ENCODE results near the gene CA9.

Gene CA9

DNA sequence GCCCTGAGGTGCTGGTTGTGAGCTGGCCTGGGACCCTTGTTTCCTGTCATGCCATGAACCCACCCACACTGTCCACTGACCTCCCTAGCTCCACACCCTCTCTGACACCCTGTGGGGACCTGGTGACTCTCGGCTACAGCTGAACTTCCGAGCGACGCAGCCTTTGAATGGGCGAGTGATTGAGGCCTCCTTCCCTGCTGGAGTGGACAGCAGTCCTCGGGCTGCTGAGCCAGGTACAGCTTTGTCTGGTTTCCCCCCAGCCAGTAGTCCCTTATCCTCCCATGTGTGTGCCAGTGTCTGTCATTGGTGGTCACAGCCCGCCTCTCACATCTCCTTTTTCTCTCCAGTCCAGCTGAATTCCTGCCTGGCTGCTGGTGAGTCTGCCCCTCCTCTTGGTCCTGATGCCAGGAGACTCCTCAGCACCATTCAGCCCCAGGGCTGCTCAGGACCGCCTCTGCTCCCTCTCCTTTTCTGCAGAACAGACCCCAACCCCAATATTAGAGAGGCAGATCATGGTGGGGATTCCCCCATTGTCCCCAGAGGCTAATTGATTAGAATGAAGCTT, 6.1 kb downstream of the CA9 start:
- Histone ChIP-seq H3K79me2 (ENCODE audit: insufficient read depth, low read length) (no peaks in the 10 kb centered on the region), H3K9me2 (replicated peaks; ENCODE audit: insufficient read depth, low read length) (no peaks in the 10 kb centered on the region), H3K4me2 (ENCODE audit: low read depth, low read length, poor library complexity, severe bottlenecking) (no peak overlapping the region), H3K9ac (ENCODE audit: low read length) (no peak overlapping the region), H3K4me3 (ENCODE audit: insufficient read depth, low read length, poor library complexity, severe bottlenecking) (no peak overlapping the region), H2AFZ (ENCODE audit: low read depth, low read length, severe bottlenecking) (no peak overlapping the region), H3K36me3 (ENCODE audit: low read length) (no peaks in the 10 kb centered on the region), H3K9me3 (ENCODE audit: insufficient read depth, low read length) (no peaks in the 10 kb centered on the region), H3K27ac (ENCODE audit: low read depth, low read length) (no peak overlapping the region), H4K20me1 (ENCODE audit: low read depth, low read length) (no peaks in the 10 kb centered on the region), H3K27me3 (ENCODE audit: low read length) (no peaks in the 10 kb centered on the region), H3F3A (ENCODE audit: insufficient read depth) (no peaks in the 10 kb centered on the region)
- TF ChIP-seq EZH2phosphoT487 (conservative IDR thresholded peaks at IDR 0.05; ENCODE audit: low read length) = no peak
- TF ChIP-seq, protein P1, sequence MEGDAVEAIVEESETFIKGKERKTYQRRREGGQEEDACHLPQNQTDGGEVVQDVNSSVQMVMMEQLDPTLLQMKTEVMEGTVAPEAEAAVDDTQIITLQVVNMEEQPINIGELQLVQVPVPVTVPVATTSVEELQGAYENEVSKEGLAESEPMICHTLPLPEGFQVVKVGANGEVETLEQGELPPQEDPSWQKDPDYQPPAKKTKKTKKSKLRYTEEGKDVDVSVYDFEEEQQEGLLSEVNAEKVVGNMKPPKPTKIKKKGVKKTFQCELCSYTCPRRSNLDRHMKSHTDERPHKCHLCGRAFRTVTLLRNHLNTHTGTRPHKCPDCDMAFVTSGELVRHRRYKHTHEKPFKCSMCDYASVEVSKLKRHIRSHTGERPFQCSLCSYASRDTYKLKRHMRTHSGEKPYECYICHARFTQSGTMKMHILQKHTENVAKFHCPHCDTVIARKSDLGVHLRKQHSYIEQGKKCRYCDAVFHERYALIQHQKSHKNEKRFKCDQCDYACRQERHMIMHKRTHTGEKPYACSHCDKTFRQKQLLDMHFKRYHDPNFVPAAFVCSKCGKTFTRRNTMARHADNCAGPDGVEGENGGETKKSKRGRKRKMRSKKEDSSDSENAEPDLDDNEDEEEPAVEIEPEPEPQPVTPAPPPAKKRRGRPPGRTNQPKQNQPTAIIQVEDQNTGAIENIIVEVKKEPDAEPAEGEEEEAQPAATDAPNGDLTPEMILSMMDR (IDR thresholded peaks at IDR 0.05; ENCODE audit: insufficient read depth, low read length, poor library complexity, severe bottlenecking) = no peak

- no peaks in the 10 kb centered on the region for H3K79me2 ChIP-seq (ENCODE audit: insufficient read depth, low read length)
- TF ChIP-seq, protein P1 (IDR thresholded peaks at IDR 0.05; ENCODE audit: insufficient read depth, low read length, poor library complexity, severe bottlenecking) = no peak
- no peak for TF ChIP-seq EZH2phosphoT487 (conservative IDR thresholded peaks at IDR 0.05; ENCODE audit: low read length)
- H3K4me3 ChIP-seq (ENCODE audit: insufficient read depth, low read length, poor library complexity, severe bottlenecking) = no peak overlapping the region
- H3K9me3 ChIP-seq (ENCODE audit: insufficient read depth, low read length) = no peaks in the 10 kb centered on the region
- H3F3A ChIP-seq (ENCODE audit: insufficient read depth) = no peaks in the 10 kb centered on the region
- H3K9me2 ChIP-seq (replicated peaks; ENCODE audit: insufficient read depth, low read length) = no peaks in the 10 kb centered on the region
- H3K27ac ChIP-seq (ENCODE audit: low read depth, low read length) = no peak overlapping the region
- H3K36me3 ChIP-seq (ENCODE audit: low read length) = no peaks in the 10 kb centered on the region
- no peak overlapping the region for H3K9ac ChIP-seq (ENCODE audit: low read length)
- no peaks in the 10 kb centered on the region for H3K27me3 ChIP-seq (ENCODE audit: low read length)
- H3K4me2 ChIP-seq (ENCODE audit: low read depth, low read length, poor library complexity, severe bottlenecking) = no peak overlapping the region
- no peak overlapping the region for H2AFZ ChIP-seq (ENCODE audit: low read depth, low read length, severe bottlenecking)
- H4K20me1 ChIP-seq (ENCODE audit: low read depth, low read length) = no peaks in the 10 kb centered on the region
Measured at GRCh38 chr9:35680331-35681105, 6.8 kb downstream of the CA9 start.

DNA sequence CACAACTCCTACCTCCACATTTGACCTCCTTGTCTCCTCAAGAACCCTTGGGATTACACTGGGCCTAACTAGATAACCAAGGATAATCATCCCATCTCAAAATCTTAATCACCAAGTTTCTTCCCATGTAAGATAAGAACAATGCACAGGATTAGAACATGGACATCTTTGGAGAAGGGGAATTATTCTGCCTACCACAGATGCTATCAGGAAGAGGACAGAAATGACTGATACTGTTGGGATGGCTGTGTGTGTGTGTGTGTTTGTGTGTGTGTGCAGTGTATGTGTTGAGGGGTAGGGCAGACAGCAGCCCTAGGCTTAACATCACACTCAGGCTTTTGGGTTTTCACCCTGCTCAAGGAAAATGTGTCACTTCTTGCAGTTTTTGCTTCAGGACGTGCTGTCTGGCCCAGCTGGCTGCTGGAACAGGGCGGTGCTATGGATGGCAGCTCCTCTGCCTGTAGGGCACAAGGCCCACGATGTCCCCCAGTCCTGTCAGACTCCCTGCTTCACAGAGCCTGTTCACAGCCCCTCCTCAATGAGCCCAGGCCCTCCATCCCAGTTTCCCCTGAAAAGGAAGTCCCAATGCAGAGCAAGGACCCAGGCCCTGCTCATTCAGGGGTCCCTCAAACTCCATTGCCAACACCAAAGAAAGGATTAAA, 7.7 kb downstream of the CA9 start:
- no peaks in the 10 kb centered on the region for H3K36me3 ChIP-seq (ENCODE audit: low read length)
- no peaks in the 10 kb centered on the region for H3K9me3 ChIP-seq (ENCODE audit: insufficient read depth, low read length)
- TF ChIP-seq, protein P1 (IDR thresholded peaks at IDR 0.05; ENCODE audit: insufficient read depth, low read length, poor library complexity, severe bottlenecking) = no peak
- no peak for TF ChIP-seq EZH2phosphoT487 (conservative IDR thresholded peaks at IDR 0.05; ENCODE audit: low read length)
- no peaks in the 10 kb centered on the region for H4K20me1 ChIP-seq (ENCODE audit: low read depth, low read length)
- H3K9me2 ChIP-seq (replicated peaks; ENCODE audit: insufficient read depth, low read length) = no peaks in the 10 kb centered on the region
- no peak overlapping the region for H3K4me2 ChIP-seq (ENCODE audit: low read depth, low read length, poor library complexity, severe bottlenecking)
- H3K4me3 ChIP-seq (ENCODE audit: insufficient read depth, low read length, poor library complexity, severe bottlenecking) = no peak overlapping the region
- no peaks in the 10 kb centered on the region for H3K79me2 ChIP-seq (ENCODE audit: insufficient read depth, low read length)
- H3K27me3 ChIP-seq (ENCODE audit: low read length) = no peaks in the 10 kb centered on the region
- no peak overlapping the region for H2AFZ ChIP-seq (ENCODE audit: low read depth, low read length, severe bottlenecking)
- no peak overlapping the region for H3K27ac ChIP-seq (ENCODE audit: low read depth, low read length)
- no peaks in the 10 kb centered on the region for H3F3A ChIP-seq (ENCODE audit: insufficient read depth)
- H3K9ac ChIP-seq (ENCODE audit: low read length) = no peak overlapping the region

Data from SU-DHL-6 (cell line).